HG03095 (cell line): ENCODE data around the gene COBL.

ENCODE experiments used
- ATAC-seq: cut with Tn5 transposase; IDR thresholded peaks from one replicate; pipeline ENCODE4 v1.9.1; 2021; ENCODE audit warnings: moderate library complexity; ENCODE audit not compliant: unreplicated experiment

The COBL gene

GRCh38 chr7:51279391-51280023 is 37.1 kb downstream of the COBL start:
- ATAC-seq = no peak

- ATAC-seq = no peak
These were observed 37.8 kb downstream of the COBL start for GRCh38 chr7:51278797-51279196.

- ATAC-seq = no peak
These were observed 39.6 kb downstream of the COBL start for GRCh38 chr7:51276967-51277366.

- no peak for ATAC-seq
These were observed 40.5 kb downstream of the COBL start for GRCh38 chr7:51276091-51276605.

- ATAC-seq = no peak
These were observed 41.1 kb downstream of the COBL start for GRCh38 chr7:51275532-51275931.

GRCh38 chr7:51274955-51275354 is 41.7 kb downstream of the COBL start:
- no peak for ATAC-seq

- ATAC-seq = no peak
These were observed 42.6 kb downstream of the COBL start for GRCh38 chr7:51274001-51274400.

- no peak for ATAC-seq
These were observed 43.2 kb downstream of the COBL start for GRCh38 chr7:51273360-51273759.

GRCh38 chr7:51270965-51271364 is 45.6 kb downstream of the COBL start:
- no peak for ATAC-seq

- ATAC-seq = no peak
These were observed 46.7 kb downstream of the COBL start for GRCh38 chr7:51269911-51270310.

- no peak for ATAC-seq
These were observed 47.3 kb downstream of the COBL start for GRCh38 chr7:51269321-51269720.

- no peak for ATAC-seq
These were observed 47.8 kb downstream of the COBL start for GRCh38 chr7:51268859-51269258.

GRCh38 chr7:51267169-51267568 is 49.4 kb downstream of the COBL start:
- no peak for ATAC-seq

- ATAC-seq = no peak
These were observed 51.3 kb downstream of the COBL start for GRCh38 chr7:51265066-51265907.

GRCh38 chr7:51263631-51264484 is 52.8 kb downstream of the COBL start:
- ATAC-seq = no peak

- no peak for ATAC-seq
These were observed 53.6 kb downstream of the COBL start for GRCh38 chr7:51262796-51263531.

GRCh38 chr7:51261950-51262795 is 54.4 kb downstream of the COBL start:
- ATAC-seq = no peak

- no peak for ATAC-seq
These were observed 55.3 kb downstream of the COBL start for GRCh38 chr7:51261117-51261835.

GRCh38 chr7:51260516-51260915 is 56.1 kb downstream of the COBL start:
- ATAC-seq = no peak
